Upper lobe of left lung (tissue), 6 donors: ENCODE measurements around the gene TBX21. TPM values are rescaled to one million over a fixed set of nuclear protein-coding genes. Genes with fewer than 3 reads are reported as not detected.

ENCODE experiments used
- ATAC-seq, 2 donors: fragments of 200-7000 bp; cut with Tn5 transposase; one replicate each; pipeline ENCODE4 v1.9.1; 2022; ENCODE audit warnings: mild to moderate bottlenecking in 2 of 2, moderate library complexity in 2 of 2; ENCODE audit not compliant: low FRiP score in 2 of 2
- DNase-seq, 2 donors: peaks; one replicate each; pipeline ENCODE4 v3.0.0-alpha.2; 2019 to 2020
- H3K27ac ChIP-seq, 4 donors: fragments of 200-600 bp; sonication (generic); one replicate each; pipeline ENCODE4 v1.5.1; 2016 to 2019
- H3K27me3 ChIP-seq, 4 donors: fragments of 200-600 bp; sonication (generic); one replicate each; pipeline ENCODE4 v1.5.1; 2017 to 2019
- H3K36me3 ChIP-seq, 4 donors: fragments of 200-600 bp; sonication (generic); one replicate each; pipeline ENCODE4 v1.5.1; 2016 to 2019
- H3K4me1 ChIP-seq, 4 donors: fragments of 200-600 bp; sonication (generic); one replicate each; pipeline ENCODE4 v1.5.1; 2018 to 2019
- H3K4me3 ChIP-seq, 4 donors: fragments of 200-600 bp; sonication (generic); one replicate each; pipeline ENCODE4 v1.5.1; 2017 to 2019; ENCODE audit warnings: mild to moderate bottlenecking in 2 of 4, moderate library complexity in 1 of 4
- H3K9me3 ChIP-seq, 4 donors: fragments of 200-600 bp; sonication (generic); one replicate each; pipeline ENCODE4 v1.5.1; 2018 to 2019
- EP300 ChIP-seq, 4 donors: sonication (generic); formaldehyde crosslinking; IDR thresholded peaks; one replicate each; pipeline ENCODE4 v1.5.1; 2017; ENCODE audit warnings: antibody characterized with exemption in 4 of 4, control low read depth in 2 of 4
- POLR2A ChIP-seq, 4 donors: fragments of 450-650 bp; IDR thresholded peaks; one replicate each; pipeline ENCODE4 v1.5.1; 2016 to 2017; ENCODE audit warnings: antibody characterized with exemption in 4 of 4, mild to moderate bottlenecking in 2 of 4
- POLR2AphosphoS5 ChIP-seq, 2 donors: sonication (generic); formaldehyde crosslinking; IDR thresholded peaks; one replicate each; pipeline ENCODE4 v1.5.1; 2017; ENCODE audit warnings: antibody characterized with exemption in 2 of 2
- WGBS, 2 donors: methylation state at CpG; one replicate each; pipeline ENCODE4 v1.1.5; 2017 to 2018; 5-methylcytosine and 5-hydroxymethylcytosine counted together
- total RNA-seq, 6 donors: library from RNA; depleted of rRNA in 4 of 6; stranded (reverse); fragments of >200 nt in 4 of 6; gene quantifications; one replicate each; pipeline versions ENCODE4 v1.1.0 to v1.2.1, GENCODE V29; 2016 to 2021
- TF ChIP-seq, protein P1 (sequence below), 6 experiments: fragments of 450-650 bp in 4 of 6; fragments of 200-600 bp in 2 of 6; sonication (generic) in 2 of 6; IDR thresholded peaks; one replicate each; pipeline ENCODE4 v1.5.1; 2016 to 2019; ENCODE audit warnings: antibody characterized with exemption in 6 of 6
- donor health status: DM: no; HTN: no; CAD: no; lungs with moderate emphysema.
- donor health status: DM: no; HTN: yes; CAD: no; lungs with severe emphysema.

TBX21 gene
- total RNA-seq, 6 donors from 2014 or later = 2.0 to 5.2 (median 3.4) TPM

DNA sequence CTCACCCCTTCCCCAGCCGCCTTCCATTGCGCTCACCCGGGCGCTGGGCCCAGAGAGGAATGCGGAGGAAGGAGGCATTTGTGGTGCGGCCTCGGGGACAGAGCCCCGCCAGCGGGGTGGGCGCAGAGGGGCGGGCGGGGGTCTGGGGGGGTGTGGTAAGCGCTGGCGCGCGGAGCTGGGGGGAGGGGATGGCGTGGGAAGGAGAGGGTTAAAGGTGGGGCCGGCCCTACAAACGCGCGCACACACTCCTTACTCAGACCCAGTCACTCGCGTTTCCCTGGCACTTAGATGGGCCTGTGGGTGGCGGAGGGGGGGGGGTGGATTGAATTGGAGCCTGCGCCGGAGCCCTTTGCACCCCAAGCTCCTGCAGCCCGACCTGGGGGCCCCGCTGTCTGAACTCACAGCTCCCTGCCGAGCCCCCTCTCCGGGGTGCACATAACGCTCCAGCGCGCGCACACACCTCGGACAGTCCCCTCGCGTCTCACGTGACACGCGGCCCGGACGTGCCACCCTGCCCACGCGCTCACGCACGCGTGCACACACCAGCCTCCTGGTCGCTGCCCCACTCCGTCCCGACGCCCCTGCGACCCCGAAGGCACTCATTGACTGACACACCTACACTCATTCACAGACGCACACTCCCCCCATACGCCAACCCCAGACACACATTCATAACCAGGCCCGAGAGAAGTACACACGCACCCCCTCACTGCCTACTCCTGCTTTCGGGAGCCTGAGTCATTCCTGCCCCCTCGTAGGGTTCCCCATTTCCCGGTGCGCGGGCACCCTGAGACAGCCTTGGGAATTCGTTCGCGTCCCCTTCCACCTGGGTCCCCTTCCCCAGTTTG is 38.2 kb upstream of the TBX21 start:
- WGBS, 2 donors = 0 to 5% methylated on average over 14 to 40 of the region's 65 CpGs
- Histone ChIP-seq H3K36me3 (peaks cover 0 to 15% (median 5%) of the 10 kb centered on the region in 4 donors), H3K4me1 (peaks cover 23 to 46% (median 28%) of the 10 kb centered on the region in 4 donors)

DNA sequence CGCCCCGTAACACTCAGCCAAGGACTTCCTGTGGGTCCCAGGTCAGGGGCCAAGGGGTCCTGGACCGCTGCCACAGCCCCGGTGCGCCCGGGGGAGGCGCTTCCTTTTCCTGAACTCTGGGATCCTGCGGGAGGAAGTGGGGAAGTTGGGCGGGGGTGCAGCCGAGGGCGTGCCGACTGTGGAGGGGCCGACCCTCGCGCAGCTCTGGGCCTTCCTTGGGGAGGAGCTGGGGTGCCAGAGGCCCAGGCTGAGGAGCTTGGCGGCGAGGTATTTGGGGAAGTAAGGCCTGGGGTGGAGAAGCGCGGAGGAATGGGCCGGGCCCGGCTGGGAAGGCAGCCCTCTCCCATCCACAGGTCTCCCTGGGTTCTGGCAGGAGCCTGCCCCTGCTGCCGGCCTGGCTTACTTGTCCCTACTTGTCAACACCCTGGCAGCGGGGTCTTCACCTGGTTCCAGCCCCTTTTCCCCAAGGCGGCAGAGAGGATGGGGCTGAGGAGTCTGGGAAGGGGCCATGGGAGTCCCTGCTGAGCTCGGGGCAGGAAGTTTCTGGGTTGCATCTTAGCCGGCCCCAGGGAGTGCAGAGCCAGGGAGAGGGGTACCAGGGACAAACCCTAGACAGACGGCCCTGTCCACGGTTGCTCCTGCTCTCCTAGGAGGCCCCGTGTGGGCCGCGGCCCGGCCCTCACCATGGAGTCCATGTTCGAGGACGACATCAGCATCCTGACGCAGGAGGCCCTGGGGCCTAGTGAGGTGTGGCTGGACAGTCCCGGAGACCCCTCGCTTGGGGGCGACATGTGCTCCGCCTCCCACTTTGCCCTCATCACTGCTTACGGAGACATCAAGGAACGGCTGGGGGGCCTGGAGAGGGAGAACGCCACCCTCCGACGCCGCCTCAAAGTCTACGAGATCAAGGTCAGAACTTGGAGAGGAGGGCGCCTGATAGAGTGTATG is 37.3 kb upstream of the TBX21 start:
- H3K4me3 ChIP-seq = peak overlapping the region; percentile 52 to 99 (median 94)
- TF ChIP-seq, protein P1, sequence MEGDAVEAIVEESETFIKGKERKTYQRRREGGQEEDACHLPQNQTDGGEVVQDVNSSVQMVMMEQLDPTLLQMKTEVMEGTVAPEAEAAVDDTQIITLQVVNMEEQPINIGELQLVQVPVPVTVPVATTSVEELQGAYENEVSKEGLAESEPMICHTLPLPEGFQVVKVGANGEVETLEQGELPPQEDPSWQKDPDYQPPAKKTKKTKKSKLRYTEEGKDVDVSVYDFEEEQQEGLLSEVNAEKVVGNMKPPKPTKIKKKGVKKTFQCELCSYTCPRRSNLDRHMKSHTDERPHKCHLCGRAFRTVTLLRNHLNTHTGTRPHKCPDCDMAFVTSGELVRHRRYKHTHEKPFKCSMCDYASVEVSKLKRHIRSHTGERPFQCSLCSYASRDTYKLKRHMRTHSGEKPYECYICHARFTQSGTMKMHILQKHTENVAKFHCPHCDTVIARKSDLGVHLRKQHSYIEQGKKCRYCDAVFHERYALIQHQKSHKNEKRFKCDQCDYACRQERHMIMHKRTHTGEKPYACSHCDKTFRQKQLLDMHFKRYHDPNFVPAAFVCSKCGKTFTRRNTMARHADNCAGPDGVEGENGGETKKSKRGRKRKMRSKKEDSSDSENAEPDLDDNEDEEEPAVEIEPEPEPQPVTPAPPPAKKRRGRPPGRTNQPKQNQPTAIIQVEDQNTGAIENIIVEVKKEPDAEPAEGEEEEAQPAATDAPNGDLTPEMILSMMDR (IDR thresholded peaks at IDR 0.05) = no peak
- TF ChIP-seq POLR2A (IDR thresholded peaks at IDR 0.05) = peak in 1 of 4 donors; percentile 45
- H3K4me1 ChIP-seq = peaks cover 23 to 46% (median 28%) of the 10 kb centered on the region in 4 donors
- H3K27me3 ChIP-seq = no peaks in the 10 kb centered on the region
- ATAC-seq (peak; percentile 56 to 72), DNase-seq (peak; percentile 66 to 90)
- H3K27ac ChIP-seq = peak overlapping the region; percentile 81 to 95 (median 93)
- H3K9me3 ChIP-seq = no peaks in the 10 kb centered on the region
- H3K36me3 ChIP-seq = peaks cover 0 to 22% (median 8%) of the 10 kb centered on the region in 4 donors
- 34 to 47% methylated on average over 20 to 40 of the region's 47 CpGs for WGBS, 2 donors

More for the DNA sequence above, 38.2 kb upstream of the TBX21 start:
- TF ChIP-seq POLR2A (IDR thresholded peaks at IDR 0.05) (peak in 1 of 4 donors; percentile 31), POLR2AphosphoS5 (IDR thresholded peaks at IDR 0.05) (peak; percentile 31 to 40), EP300 (IDR thresholded peaks at IDR 0.05) (no peak)
- TF ChIP-seq, protein P1 (IDR thresholded peaks at IDR 0.05) = no peak
- H3K27me3 ChIP-seq = no peaks in the 10 kb centered on the region
- no peaks in the 10 kb centered on the region for H3K9me3 ChIP-seq
- peak overlapping the region; percentile 81 to 95 (median 93) for H3K27ac ChIP-seq
- DNase-seq (peak; percentile 73 to 93), ATAC-seq (peak; percentile 79 to 83)
- peak overlapping the region; percentile 52 to 99 (median 94) for H3K4me3 ChIP-seq

DNA sequence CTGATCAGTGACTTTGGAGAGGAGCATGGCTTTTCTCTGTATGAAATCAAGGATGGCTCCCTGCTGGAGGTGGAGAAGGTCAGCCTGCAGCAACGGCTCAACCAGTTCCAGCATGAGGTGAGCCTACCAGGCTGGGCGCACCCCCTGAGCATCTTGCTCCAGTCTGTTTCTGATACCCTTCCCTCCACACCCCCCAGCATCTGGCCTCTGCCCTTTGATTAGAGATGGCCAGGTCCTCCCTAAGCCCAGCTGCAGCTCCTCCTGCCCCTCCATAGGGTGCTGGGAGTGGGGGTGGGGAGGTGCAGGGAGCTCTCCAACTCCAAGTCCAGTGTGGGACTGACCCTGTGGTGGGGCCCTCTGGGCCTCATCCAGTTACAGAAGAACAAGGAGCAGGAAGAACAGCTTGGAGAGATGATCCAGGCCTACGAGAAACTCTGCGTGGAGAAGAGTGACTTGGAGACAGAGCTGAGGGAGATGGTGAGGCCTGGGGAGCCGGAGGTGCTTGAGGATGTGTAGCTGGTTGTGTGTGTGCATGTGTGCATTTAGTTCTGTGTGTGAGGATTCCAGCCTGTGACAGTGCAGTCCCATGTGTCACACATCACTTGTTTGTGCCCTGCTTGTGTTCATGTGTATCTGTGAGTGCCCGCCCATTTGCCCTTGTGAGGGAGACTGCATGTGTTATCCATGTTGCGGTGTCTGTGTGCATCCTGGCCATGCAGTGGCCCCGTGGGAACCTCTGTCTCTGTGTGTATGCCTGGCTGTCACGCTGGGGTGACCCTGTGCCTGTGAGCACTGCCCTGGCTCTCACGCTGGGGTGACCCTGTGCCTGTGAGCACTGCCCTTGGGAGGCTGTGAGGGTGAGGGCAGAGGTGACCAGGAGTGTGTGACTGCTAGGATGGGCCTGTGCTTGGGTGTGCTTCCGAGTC is 36.1 kb upstream of the TBX21 start:
- ATAC-seq (no peak), DNase-seq (no peak)
- Histone ChIP-seq H3K27ac (peak overlapping the region in 2 of 4 donors; percentile 92 to 95), H3K36me3 (peaks cover 0 to 32% (median 14%) of the 10 kb centered on the region in 4 donors), H3K27me3 (no peaks in the 10 kb centered on the region), H3K4me1 (peaks cover 23 to 40% (median 28%) of the 10 kb centered on the region in 4 donors), H3K4me3 (peak overlapping the region in 1 of 4 donors; percentile 94), H3K9me3 (no peaks in the 10 kb centered on the region)
- WGBS, 2 donors = 75 to 82% methylated on average over 10 to 11 of the region's 11 CpGs
- no peak for TF ChIP-seq EP300 (IDR thresholded peaks at IDR 0.05)

DNA sequence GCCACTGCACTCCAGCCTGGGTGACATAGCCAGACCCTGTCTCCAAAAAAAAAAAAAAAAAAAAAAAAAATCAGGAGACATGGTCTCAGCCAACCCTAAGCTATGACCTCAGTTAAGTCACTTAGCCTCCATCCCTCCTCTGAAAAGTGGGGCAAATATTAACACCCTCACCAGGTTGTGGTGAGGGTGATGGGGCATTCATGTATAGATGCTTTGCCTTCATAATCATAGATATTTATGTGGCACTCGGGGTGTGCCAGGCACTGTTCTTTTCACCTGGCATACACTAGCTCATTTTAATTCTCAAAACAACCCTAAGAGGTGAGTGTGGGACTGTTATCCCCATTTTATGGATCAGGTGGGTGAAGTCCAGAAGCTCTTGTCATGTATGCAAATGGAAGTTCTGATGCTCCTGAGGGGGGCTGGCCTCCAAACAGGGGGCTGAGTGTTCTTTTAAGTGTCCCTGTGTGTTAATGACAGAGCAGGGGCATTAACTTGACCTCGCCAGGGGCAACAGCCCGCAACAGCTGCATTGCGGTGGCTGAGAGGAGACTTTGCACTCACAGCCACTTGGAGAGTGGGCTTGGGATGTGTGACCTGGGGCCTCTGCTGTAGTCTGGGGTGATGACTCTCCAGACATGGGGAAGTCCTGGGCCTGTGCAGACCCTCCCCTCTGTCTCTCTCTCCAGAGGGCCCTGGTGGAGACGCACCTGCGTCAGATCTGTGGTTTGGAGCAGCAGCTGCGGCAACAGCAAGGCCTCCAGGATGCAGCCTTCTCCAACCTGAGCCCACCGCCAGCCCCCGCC is 34.9 kb upstream of the TBX21 start:
- TF ChIP-seq EP300 (IDR thresholded peaks at IDR 0.05) = no peak
- TF ChIP-seq, protein P1 (IDR thresholded peaks at IDR 0.05) = no peak
- TF ChIP-seq POLR2A (IDR thresholded peaks at IDR 0.05) = no peak
- no peak for TF ChIP-seq POLR2AphosphoS5 (IDR thresholded peaks at IDR 0.05)
- no peak for ATAC-seq
- Histone ChIP-seq H3K27ac (no peak overlapping the region), H3K4me3 (no peak overlapping the region), H3K36me3 (peaks cover 0 to 32% (median 14%) of the 10 kb centered on the region in 4 donors), H3K9me3 (no peaks in the 10 kb centered on the region), H3K27me3 (no peaks in the 10 kb centered on the region), H3K4me1 (peaks cover 16 to 40% (median 25%) of the 10 kb centered on the region in 4 donors)
- 66 to 73% methylated on average over 6 to 9 of the region's 9 CpGs for WGBS, 2 donors
- DNase-seq = no peak
